ENCODE results near the gene TSPAN18. TPM values are rescaled to one million over a fixed set of nuclear protein-coding genes. Genes with fewer than 3 reads are reported as not detected.
"Not testable (repeated sequence)": the region's sequence is repeated elsewhere in the genome, so short reads cannot be mapped to it uniquely, and the experiment has no call there.

Gene TSPAN18
- total and polyA plus RNA-seq, 9 donors, result 2.1 to 35.3 (median 14.4) TPM

DNA sequence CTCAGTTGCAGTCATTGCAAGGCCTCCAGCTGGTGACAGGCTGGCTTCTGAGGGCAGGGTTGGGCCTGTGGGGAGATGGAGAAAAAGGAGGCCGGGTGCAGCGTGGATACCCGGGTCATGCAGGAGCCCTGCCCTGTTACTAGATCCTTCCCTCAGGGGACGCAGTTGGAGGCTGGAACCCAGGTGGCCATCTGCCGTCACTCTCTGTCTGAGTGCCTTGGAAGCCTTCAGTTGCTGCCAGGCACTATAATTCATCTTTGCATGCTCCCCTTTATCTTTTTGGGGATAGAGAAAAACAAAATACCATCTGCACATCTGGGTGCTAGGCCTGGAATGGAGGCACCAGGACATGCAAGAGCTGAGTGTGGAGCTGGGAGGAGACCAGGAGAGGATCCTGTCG is 141.3 kb downstream of the TSPAN18 start:
- Histone ChIP-seq H3K4me1 (ENCODE audit: insufficient read depth) (no peaks in the 10 kb centered on the region), H3K4me3 (no peak overlapping the region), H3K27ac (no peak overlapping the region), H3K9me3 (no peaks in the 10 kb centered on the region), H3K36me3 (no peaks in the 10 kb centered on the region), H3K27me3 (no peaks in the 10 kb centered on the region)
- no peak for DNase-seq
- 88 to 95% (median 92%) methylated on average over 6 of the region's 6 CpGs for WGBS, 3 donors
- TF ChIP-seq EP300 (IDR thresholded peaks at IDR 0.05), result no peak
- no peak for TF ChIP-seq CTCF (IDR thresholded peaks at IDR 0.05)
- TF ChIP-seq POLR2A (IDR thresholded peaks at IDR 0.05), result no peak
- intact Hi-C loops (cut with DNase I), result no loop called here

DNA sequence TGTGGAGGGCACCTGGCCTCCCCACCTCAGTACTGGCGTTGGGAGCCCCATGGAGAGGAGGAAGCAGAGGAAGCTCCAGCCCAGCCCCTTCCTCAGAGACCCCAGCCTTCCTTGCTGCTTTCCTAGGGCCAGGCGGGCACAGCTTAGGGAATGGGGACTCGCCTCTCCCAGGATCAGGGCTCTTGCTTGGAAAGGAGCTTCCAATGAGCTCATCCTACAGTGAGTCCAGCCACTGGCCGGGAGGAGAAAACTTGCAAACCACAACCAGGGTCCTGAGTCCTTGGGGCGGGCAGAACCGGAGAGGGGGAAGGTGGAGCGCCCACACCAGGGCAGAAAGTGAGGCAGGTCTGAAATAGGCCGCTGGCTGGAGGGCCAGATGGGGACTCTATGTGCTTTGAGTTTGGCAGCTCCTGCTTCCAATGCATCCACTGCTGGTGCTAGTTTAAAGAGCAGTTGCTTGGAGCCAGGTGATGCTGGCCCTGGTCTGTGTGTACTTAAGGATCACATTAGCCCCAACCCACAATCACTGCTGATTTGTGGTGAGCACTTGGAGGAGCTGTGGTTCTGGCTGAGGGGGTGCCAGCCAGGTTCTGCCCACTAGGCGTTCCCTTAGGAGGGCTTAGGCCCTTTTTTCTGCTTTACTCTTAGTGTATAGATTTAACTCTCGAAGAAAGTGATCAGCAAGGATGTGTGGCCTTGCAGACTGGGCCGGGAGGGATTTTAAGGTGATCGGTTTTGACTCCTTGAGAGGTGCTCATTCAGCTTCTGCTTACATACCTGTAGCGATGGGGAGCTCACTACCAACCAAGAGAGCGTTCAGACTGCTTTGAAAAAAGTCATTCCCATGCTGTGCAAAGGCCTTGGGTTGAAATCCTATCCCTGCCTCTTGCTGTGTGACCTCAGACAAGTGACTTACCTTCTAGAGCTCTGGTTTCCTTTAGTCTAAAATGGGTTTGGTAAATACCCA is 142.0 kb downstream of the TSPAN18 start:
- no peaks in the 10 kb centered on the region for H3K27me3 ChIP-seq
- WGBS, 3 donors, result 82 to 92% (median 91%) methylated on average over 14 of the region's 14 CpGs
- no peak overlapping the region for H3K27ac ChIP-seq
- H3K4me1 ChIP-seq (ENCODE audit: insufficient read depth), result no peaks in the 10 kb centered on the region
- no peak overlapping the region for H3K4me3 ChIP-seq
- H3K36me3 ChIP-seq, result no peaks in the 10 kb centered on the region
- intact Hi-C loops (cut with DNase I), result no loop called here
- no peak for DNase-seq
- no peaks in the 10 kb centered on the region for H3K9me3 ChIP-seq
- TF ChIP-seq EP300 (IDR thresholded peaks at IDR 0.05) (no peak), CTCF (IDR thresholded peaks at IDR 0.05) (no peak), POLR2A (IDR thresholded peaks at IDR 0.05) (no peak)

DNA sequence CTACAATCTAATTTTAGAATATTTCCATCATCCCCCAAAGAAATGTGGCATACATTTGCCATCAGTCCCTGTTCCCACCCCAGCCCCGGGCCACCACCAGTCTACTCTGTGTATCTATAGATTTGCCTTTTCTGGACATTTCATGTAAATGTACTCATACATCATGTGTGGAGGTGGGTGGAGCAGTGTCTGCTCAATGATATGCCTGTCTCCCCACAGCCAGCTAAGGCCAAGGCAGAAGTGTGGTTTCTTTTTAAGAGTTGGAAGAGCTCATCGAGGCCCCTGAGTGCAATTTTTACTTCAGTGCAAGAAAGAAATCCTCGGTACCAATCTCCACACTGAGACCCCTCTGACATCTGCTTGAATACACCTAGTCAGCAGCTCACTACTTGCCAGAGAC is 143.4 kb downstream of the TSPAN18 start:
- 70 to 77% (median 72%) methylated on average over 3 of the region's 3 CpGs for WGBS, 3 donors
- Histone ChIP-seq H3K27me3 (no peaks in the 10 kb centered on the region), H3K36me3 (no peaks in the 10 kb centered on the region), H3K4me3 (no peak overlapping the region), H3K27ac (no peak overlapping the region), H3K4me1 (ENCODE audit: insufficient read depth) (no peaks in the 10 kb centered on the region), H3K9me3 (no peaks in the 10 kb centered on the region)
- no peak for DNase-seq
- intact Hi-C loops (cut with DNase I), result no loop called here
- TF ChIP-seq POLR2A (IDR thresholded peaks at IDR 0.05) (no peak), CTCF (IDR thresholded peaks at IDR 0.05) (no peak), EP300 (IDR thresholded peaks at IDR 0.05) (no peak)

DNA sequence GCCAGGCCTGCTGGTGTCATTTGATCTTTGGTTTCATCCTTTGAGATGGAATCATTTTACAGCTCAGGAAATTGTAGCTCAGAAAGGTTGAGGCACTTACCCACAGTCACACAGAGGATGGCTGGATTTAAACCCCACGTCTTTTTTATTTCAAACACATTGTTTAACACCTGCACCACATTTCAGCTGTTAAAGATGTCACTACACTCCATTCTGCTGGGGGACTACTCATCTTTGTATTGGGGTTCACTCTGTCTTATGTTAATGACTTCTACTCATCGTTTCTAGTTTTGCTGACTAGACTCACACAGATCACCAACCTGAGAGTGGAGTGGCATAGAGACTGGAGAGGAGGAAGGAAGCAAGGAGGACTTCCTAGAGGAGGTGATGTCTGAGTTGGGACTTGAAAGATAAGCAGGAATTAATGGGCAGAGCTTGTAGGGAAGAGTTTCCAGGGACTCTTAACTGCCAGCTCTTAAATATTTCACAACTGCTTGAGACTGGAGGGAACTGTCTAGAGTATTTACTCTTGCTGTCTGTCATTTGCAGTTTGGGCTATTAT is 143.9 kb downstream of the TSPAN18 start:
- 89 to 97% (median 89%) methylated on average over 2 of the region's 2 CpGs for WGBS, 3 donors
- Histone ChIP-seq H3K27me3 (no peaks in the 10 kb centered on the region), H3K4me3 (no peak overlapping the region), H3K9me3 (no peaks in the 10 kb centered on the region), H3K27ac (no peak overlapping the region), H3K4me1 (ENCODE audit: insufficient read depth) (no peaks in the 10 kb centered on the region), H3K36me3 (no peaks in the 10 kb centered on the region)
- DNase-seq, result no peak
- intact Hi-C loops (cut with DNase I), result no loop called here
- TF ChIP-seq CTCF (IDR thresholded peaks at IDR 0.05) (no peak), POLR2A (IDR thresholded peaks at IDR 0.05) (no peak), EP300 (IDR thresholded peaks at IDR 0.05) (no peak)

GRCh38 chr11:44871682-44872081 is 144.9 kb downstream of the TSPAN18 start:
- DNase-seq; H3K4me1 ChIP-seq (ENCODE audit: insufficient read depth); H3K4me3 ChIP-seq; H3K27ac ChIP-seq; H3K27me3 ChIP-seq; H3K9me3 ChIP-seq; H3K36me3 ChIP-seq; intact Hi-C loops (cut with DNase I): not testable (repeated sequence)
- 88 to 97% (median 88%) methylated on average over 3 of the region's 3 CpGs for WGBS, 3 donors

Measured in ovary (tissue), 9 donors.